A549 (cell line): ENCODE measurements around the gene HSPBAP1.

Experiments used
- CEBPB ChIP-seq, 2 experiments: fragments of >200 bp in 1 of 2; sonication (Bioruptor Twin) in 1 of 2; formaldehyde crosslinking in 1 of 2; IDR thresholded peaks; 2 replicates each; pipeline ENCODE4 v1.6.1; 2012 to 2016
- JUNB ChIP-seq: fragments of >200 bp; sonication (Bioruptor Twin); formaldehyde crosslinking; IDR thresholded peaks from 2 replicates; pipeline ENCODE4 v1.6.1; 2016
- MAX ChIP-seq: IDR thresholded peaks from 2 replicates; pipeline ENCODE4 v1.6.1; 2012
- MYC ChIP-seq: IDR thresholded peaks from 2 replicates; pipeline ENCODE4 v1.6.1; 2012; ENCODE audit warnings: mild to moderate bottlenecking, inconsistent platforms, low read length, improper control_type of control experiment, borderline replicate concordance

- TF ChIP-seq MYC (no peak), MAX (no peak), JUNB (no peak), CEBPB (IDR thresholded peaks at IDR 0.05) (no peak)
Observed at GRCh38 chr3:122727766-122728165, 65.9 kb downstream of the HSPBAP1 start.
